PC-9 (cell line): ENCODE data around the gene STYXL2. TPM values are rescaled to one million over a fixed set of nuclear protein-coding genes. Genes with fewer than 3 reads are reported as not detected.

Experiments used
- BruUV-seq: library from RNA; stranded (reverse); fragments of 400-500 nt; replicated peaks from 2 replicates; lab custom pipeline; 2021; lab: Mats Ljungman, UMichigan
- CTCF ChIA-PET: fragments of 300-600 bp; sonication (Branson Sonifier 250); formaldehyde crosslinking; loops from one replicate; lab custom pipeline; 2022; ENCODE audit warnings: antibody characterized with exemption; lab: Charles Lee
- POLR2A ChIA-PET: fragments of 300-600 bp; sonication (Branson Sonifier 250); formaldehyde crosslinking; loops from one replicate; lab custom pipeline; 2022; ENCODE audit warnings: antibody characterized with exemption; ENCODE audit not compliant: unreplicated experiment; lab: Charles Lee
- DNase-seq, 2 experiments: peaks; one replicate each; pipeline versions ENCODE4 v3.0.0 to v3.0.0-alpha.2; 2015 to 2022; ENCODE audit warnings: mixed read lengths in 1 of 2
- H2AFZ ChIP-seq: fragments of 200-600 bp; sonication (generic); 2 replicates; pipeline ENCODE4 v1.8.1; 2017; ENCODE audit warnings: antibody characterized with exemption
- H3F3A ChIP-seq: fragments of 200-600 bp; sonication (generic); 2 replicates; pipeline ENCODE4 v1.8.1; 2017; ENCODE audit warnings: antibody characterized with exemption, mild to moderate bottlenecking, low read depth; ENCODE audit not compliant: insufficient read depth
- H3K27ac ChIP-seq: fragments of 200-600 bp; sonication (generic); 2 replicates; pipeline ENCODE4 v1.6.1; 2016; ENCODE audit warnings: mixed run types
- H3K27me3 ChIP-seq: fragments of 200-600 bp; sonication (generic); 2 replicates; pipeline ENCODE4 v1.6.1; 2016; ENCODE audit warnings: low read depth, mixed run types; ENCODE audit not compliant: insufficient read depth
- H3K36me3 ChIP-seq: fragments of 200-600 bp; sonication (generic); 2 replicates; pipeline ENCODE4 v1.6.1; 2016; ENCODE audit warnings: low read depth, mixed run types
- H3K4me1 ChIP-seq: fragments of 200-600 bp; sonication (generic); replicated peaks from 2 replicates; pipeline ENCODE4 v1.6.1; 2016; ENCODE audit warnings: mixed run types; ENCODE audit not compliant: insufficient read depth
- H3K4me2 ChIP-seq: fragments of 200-600 bp; sonication (generic); 2 replicates; pipeline ENCODE4 v1.6.1; 2017; ENCODE audit warnings: mixed run types
- H3K4me3 ChIP-seq: fragments of 200-600 bp; sonication (generic); 2 replicates; pipeline ENCODE4 v1.6.1; 2016; ENCODE audit warnings: mixed run types
- H3K79me2 ChIP-seq: fragments of 200-600 bp; sonication (generic); 2 replicates; pipeline ENCODE4 v1.6.1; 2017; ENCODE audit warnings: low read depth, mixed run types
- H3K9me2 ChIP-seq: fragments of 200-600 bp; sonication (generic); 2 replicates; pipeline ENCODE4 v1.8.1; 2017; ENCODE audit warnings: mild to moderate bottlenecking; ENCODE audit not compliant: insufficient read depth
- H3K9me3 ChIP-seq: fragments of 200-600 bp; sonication (generic); 2 replicates; pipeline ENCODE4 v1.8.1; 2016; ENCODE audit warnings: low read depth; ENCODE audit not compliant: insufficient read depth
- H4K20me1 ChIP-seq: fragments of 200-600 bp; sonication (generic); 2 replicates; pipeline ENCODE4 v1.8.1; 2017; ENCODE audit not compliant: insufficient read depth
- CTCF ChIP-seq: fragments of 200-600 bp; sonication (generic); conservative IDR thresholded peaks from 2 replicates; pipeline ENCODE4 v1.6.1; 2017; ENCODE audit warnings: mixed run types, antibody characterized with exemption, mild to moderate bottlenecking, moderate library complexity
- EZH2 ChIP-seq: fragments of 200-600 bp; sonication (generic); IDR thresholded peaks from 2 replicates; pipeline ENCODE4 v1.8.0; 2017; ENCODE audit warnings: antibody characterized with exemption, low read depth
- intact Hi-C: fragments of 100-400 bp; cut with micrococcal nuclease; formaldehyde crosslinking; loops from one replicate; pipeline ENCODE4 v1.10.0; 2022; ENCODE audit not compliant: unreplicated experiment
- total RNA-seq: library from RNA; stranded (reverse); gene quantifications from 2 replicates; pipeline ENCODE4 v1.2.3, GENCODE V29; 2021

STYXL2 gene
- total RNA-seq, 1 experiment from 2014 or later = not detected

DNA sequence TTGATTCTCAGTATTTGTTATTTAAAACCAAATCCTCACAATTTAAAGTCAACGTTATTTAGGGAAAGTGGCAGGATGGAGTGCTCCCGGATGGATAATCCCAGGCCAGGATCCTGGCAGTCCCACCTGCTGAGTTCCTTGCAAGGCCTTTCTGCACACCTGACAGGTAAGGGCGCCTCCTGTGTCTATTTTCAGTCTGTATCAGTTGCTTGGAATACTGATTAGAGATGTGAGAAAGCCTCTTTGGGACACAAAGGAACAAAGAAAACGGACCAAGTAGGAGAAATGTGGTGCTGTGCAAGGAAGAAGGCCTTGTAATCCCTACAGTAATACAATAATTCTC, 12.2 kb downstream of the STYXL2 start:
- Histone ChIP-seq H2AFZ (no peak overlapping the region), H3K4me1 (peaks cover 78% of the 10 kb centered on the region), H3K36me3 (no peaks in the 10 kb centered on the region), H4K20me1 (no peaks in the 10 kb centered on the region), H3K9me3 (0 out of 2 replicates have a peak, but pooled peaks cover 3% of the 10 kb centered on the region), H3K4me3 (no peak overlapping the region), H3F3A (peaks cover 44% of the 10 kb centered on the region), H3K9me2 (no peaks in the 10 kb centered on the region), H3K27ac (no peak overlapping the region), H3K79me2 (no peaks in the 10 kb centered on the region), H3K27me3 (no peaks in the 10 kb centered on the region), H3K4me2 (0 out of 2 replicates have a peak overlapping the region, but pooled peaks have one; percentile 21)
- BruUV-seq = no TSS peak
- intact Hi-C loops = loop anchor here (5.0 kb wide), 1 partner anchor 39 kb away; no protein-coding TSS in a partner anchor
- no peak for DNase-seq
- ChIA-PET POLR2A (no interaction called here), CTCF (no interaction called here)
- TF ChIP-seq CTCF (no peak), EZH2 (no peak)

- Histone ChIP-seq H3K79me2 (no peaks in the 10 kb centered on the region), H3K9me3 (0 out of 2 replicates have a peak, but pooled peaks cover 3% of the 10 kb centered on the region), H2AFZ (no peak overlapping the region), H3K36me3 (no peaks in the 10 kb centered on the region), H3K4me3 (no peak overlapping the region), H3K9me2 (no peaks in the 10 kb centered on the region), H3K27ac (no peak overlapping the region), H4K20me1 (no peaks in the 10 kb centered on the region), H3K4me1 (peaks cover 77% of the 10 kb centered on the region), H3K4me2 (no peak overlapping the region), H3F3A (peaks cover 44% of the 10 kb centered on the region), H3K27me3 (no peaks in the 10 kb centered on the region)
- peak in 1 of 2 experiments; percentile 74 for DNase-seq
- no TSS peak for BruUV-seq
- ChIA-PET CTCF (no interaction called here), POLR2A (no interaction called here)
- TF ChIP-seq CTCF (no peak), EZH2 (no peak)
- intact Hi-C loops = loop anchor here (5.0 kb wide), 1 partner anchor 40 kb away; no protein-coding TSS in a partner anchor
Measured at GRCh38 chr1:167107456-167107855, 13.6 kb downstream of the STYXL2 start.

GRCh38 chr1:167109125-167109524, 15.2 kb downstream of the STYXL2 start:
- no peaks in the 10 kb centered on the region for H3K79me2 ChIP-seq
- no peaks in the 10 kb centered on the region for H3K9me2 ChIP-seq
- H3K27ac ChIP-seq = peak overlapping the region; percentile 87
- BruUV-seq = no TSS peak
- H3K4me3 ChIP-seq = 0 out of 2 replicates have a peak overlapping the region, but pooled peaks have one; percentile 17
- H2AFZ ChIP-seq = peak overlapping the region; percentile 24; the same call in 1 of the 2 replicates
- no peaks in the 10 kb centered on the region for H3K27me3 ChIP-seq
- POLR2A ChIA-PET = interaction anchor here (0.5 to 1.2 kb wide), 4 partner anchors 26 to 111 kb away, joined by 4 to 14 read pairs (median 11); partner anchors contain the start of gene POU2F1
- no peaks in the 10 kb centered on the region for H3K36me3 ChIP-seq
- no peaks in the 10 kb centered on the region for H4K20me1 ChIP-seq
- peak; percentile 75 to 81 for DNase-seq
- H3F3A ChIP-seq = peaks cover 31% of the 10 kb centered on the region
- H3K9me3 ChIP-seq = 0 out of 2 replicates have a peak, but pooled peaks cover 3% of the 10 kb centered on the region
- CTCF ChIA-PET = interaction anchor here (1.8 kb wide), 1 partner anchor 111 kb away, joined by 12 read pairs; the partner anchor contains the start of gene POU2F1
- H3K4me1 ChIP-seq = peaks cover 60% of the 10 kb centered on the region
- H3K4me2 ChIP-seq = peak overlapping the region; percentile 68
- TF ChIP-seq EZH2 (no peak), CTCF (no peak)
- intact Hi-C loops = loop anchor here (2.0 to 5.0 kb wide), 2 partner anchors 14 to 42 kb away; partner anchors contain the start of gene STYXL2
